ENCODE measurements around the gene EXT2.

EXT2 gene

GRCh38 chr11:44185522-44185921 is 90.0 kb downstream of the EXT2 start:
- DNase-seq (ENCODE audit: low read depth in 1 of 2, low spot score in 1 of 2), result no peak
- H3K4me3 ChIP-seq (replicated peaks; ENCODE audit: insufficient read depth, low read length), result no peak overlapping the region
- TF ChIP-seq SPI1 (IDR thresholded peaks at IDR 0.05; ENCODE audit: borderline replicate concordance, low read depth) (no peak), GABPA (IDR thresholded peaks at IDR 0.05; ENCODE audit: low read depth) (no peak), POLR2AphosphoS5 (IDR thresholded peaks at IDR 0.05; ENCODE audit: low read depth) (no peak)
- TF ChIP-seq, protein P1, sequence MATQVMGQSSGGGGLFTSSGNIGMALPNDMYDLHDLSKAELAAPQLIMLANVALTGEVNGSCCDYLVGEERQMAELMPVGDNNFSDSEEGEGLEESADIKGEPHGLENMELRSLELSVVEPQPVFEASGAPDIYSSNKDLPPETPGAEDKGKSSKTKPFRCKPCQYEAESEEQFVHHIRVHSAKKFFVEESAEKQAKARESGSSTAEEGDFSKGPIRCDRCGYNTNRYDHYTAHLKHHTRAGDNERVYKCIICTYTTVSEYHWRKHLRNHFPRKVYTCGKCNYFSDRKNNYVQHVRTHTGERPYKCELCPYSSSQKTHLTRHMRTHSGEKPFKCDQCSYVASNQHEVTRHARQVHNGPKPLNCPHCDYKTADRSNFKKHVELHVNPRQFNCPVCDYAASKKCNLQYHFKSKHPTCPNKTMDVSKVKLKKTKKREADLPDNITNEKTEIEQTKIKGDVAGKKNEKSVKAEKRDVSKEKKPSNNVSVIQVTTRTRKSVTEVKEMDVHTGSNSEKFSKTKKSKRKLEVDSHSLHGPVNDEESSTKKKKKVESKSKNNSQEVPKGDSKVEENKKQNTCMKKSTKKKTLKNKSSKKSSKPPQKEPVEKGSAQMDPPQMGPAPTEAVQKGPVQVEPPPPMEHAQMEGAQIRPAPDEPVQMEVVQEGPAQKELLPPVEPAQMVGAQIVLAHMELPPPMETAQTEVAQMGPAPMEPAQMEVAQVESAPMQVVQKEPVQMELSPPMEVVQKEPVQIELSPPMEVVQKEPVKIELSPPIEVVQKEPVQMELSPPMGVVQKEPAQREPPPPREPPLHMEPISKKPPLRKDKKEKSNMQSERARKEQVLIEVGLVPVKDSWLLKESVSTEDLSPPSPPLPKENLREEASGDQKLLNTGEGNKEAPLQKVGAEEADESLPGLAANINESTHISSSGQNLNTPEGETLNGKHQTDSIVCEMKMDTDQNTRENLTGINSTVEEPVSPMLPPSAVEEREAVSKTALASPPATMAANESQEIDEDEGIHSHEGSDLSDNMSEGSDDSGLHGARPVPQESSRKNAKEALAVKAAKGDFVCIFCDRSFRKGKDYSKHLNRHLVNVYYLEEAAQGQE (IDR thresholded peaks at IDR 0.05; ENCODE audit: insufficient replicate concordance, low read depth), result no peak
- TF ChIP-seq, protein P2, sequence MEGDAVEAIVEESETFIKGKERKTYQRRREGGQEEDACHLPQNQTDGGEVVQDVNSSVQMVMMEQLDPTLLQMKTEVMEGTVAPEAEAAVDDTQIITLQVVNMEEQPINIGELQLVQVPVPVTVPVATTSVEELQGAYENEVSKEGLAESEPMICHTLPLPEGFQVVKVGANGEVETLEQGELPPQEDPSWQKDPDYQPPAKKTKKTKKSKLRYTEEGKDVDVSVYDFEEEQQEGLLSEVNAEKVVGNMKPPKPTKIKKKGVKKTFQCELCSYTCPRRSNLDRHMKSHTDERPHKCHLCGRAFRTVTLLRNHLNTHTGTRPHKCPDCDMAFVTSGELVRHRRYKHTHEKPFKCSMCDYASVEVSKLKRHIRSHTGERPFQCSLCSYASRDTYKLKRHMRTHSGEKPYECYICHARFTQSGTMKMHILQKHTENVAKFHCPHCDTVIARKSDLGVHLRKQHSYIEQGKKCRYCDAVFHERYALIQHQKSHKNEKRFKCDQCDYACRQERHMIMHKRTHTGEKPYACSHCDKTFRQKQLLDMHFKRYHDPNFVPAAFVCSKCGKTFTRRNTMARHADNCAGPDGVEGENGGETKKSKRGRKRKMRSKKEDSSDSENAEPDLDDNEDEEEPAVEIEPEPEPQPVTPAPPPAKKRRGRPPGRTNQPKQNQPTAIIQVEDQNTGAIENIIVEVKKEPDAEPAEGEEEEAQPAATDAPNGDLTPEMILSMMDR (IDR thresholded peaks at IDR 0.05; ENCODE audit: insufficient read depth, low read length), result no peak
- H3K27ac ChIP-seq (replicated peaks), result no peak overlapping the region
- H3K27me3 ChIP-seq (ENCODE audit: insufficient read depth, poor library complexity, severe bottlenecking), result no peaks in the 10 kb centered on the region

DNA sequence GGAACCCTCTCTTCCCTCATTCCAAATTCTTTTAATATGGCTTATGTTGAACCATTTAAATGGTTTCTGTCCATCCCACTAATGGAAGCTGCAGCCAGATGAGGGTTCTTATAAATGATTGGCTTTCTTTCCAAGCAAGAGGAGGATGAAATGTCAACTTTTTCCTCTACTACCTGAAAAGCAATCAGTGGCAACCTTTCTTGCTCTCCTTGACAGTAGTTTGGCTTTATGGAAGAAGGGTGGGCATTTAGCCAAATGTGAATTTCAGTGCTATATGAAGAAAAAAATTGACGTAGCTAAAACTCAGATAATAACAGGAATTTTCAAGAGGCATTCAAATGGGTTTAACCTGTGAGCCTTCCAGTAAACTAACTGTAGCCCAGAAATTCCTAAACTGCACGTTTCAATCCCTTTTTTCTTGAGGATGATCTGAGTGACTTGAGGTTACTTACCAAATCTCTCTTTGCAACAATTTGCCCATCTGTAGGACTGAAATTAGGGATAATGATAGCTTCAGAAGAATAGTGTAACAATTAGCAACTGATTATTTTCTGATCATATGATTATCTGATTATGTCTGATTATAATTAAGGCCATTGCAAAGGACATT is 90.9 kb downstream of the EXT2 start:
- no peak for TF ChIP-seq POLR2AphosphoS5 (IDR thresholded peaks at IDR 0.05; ENCODE audit: low read depth)
- no peak for TF ChIP-seq SPI1 (IDR thresholded peaks at IDR 0.05; ENCODE audit: borderline replicate concordance, low read depth)
- TF ChIP-seq GABPA (IDR thresholded peaks at IDR 0.05; ENCODE audit: low read depth), result no peak
- TF ChIP-seq, protein P2 (IDR thresholded peaks at IDR 0.05; ENCODE audit: insufficient read depth, low read length), result no peak
- Histone ChIP-seq H3K27ac (replicated peaks) (no peak overlapping the region), H3K27me3 (ENCODE audit: insufficient read depth, poor library complexity, severe bottlenecking) (no peaks in the 10 kb centered on the region), H3K4me3 (replicated peaks; ENCODE audit: insufficient read depth, low read length) (no peak overlapping the region)
- no peak for DNase-seq (ENCODE audit: low read depth in 1 of 2, low spot score in 1 of 2)

GRCh38 chr11:44188643-44189042 is 93.2 kb downstream of the EXT2 start:
- Histone ChIP-seq H3K4me3 (replicated peaks; ENCODE audit: insufficient read depth, low read length) (no peak overlapping the region), H3K27ac (replicated peaks) (no peak overlapping the region), H3K27me3 (ENCODE audit: insufficient read depth, poor library complexity, severe bottlenecking) (no peaks in the 10 kb centered on the region)
- no peak for DNase-seq (ENCODE audit: low read depth in 1 of 2, low spot score in 1 of 2)
- TF ChIP-seq GABPA (IDR thresholded peaks at IDR 0.05; ENCODE audit: low read depth), result no peak
- TF ChIP-seq POLR2AphosphoS5 (IDR thresholded peaks at IDR 0.05; ENCODE audit: low read depth), result no peak
- TF ChIP-seq, protein P2 (IDR thresholded peaks at IDR 0.05; ENCODE audit: insufficient read depth, low read length), result no peak

GRCh38 chr11:44189986-44190882 is 94.8 kb downstream of the EXT2 start:
- Histone ChIP-seq H3K27me3 (ENCODE audit: insufficient read depth, poor library complexity, severe bottlenecking) (no peaks in the 10 kb centered on the region), H3K27ac (replicated peaks) (no peak overlapping the region), H3K4me3 (replicated peaks; ENCODE audit: insufficient read depth, low read length) (no peak overlapping the region)
- TF ChIP-seq POLR2AphosphoS5 (IDR thresholded peaks at IDR 0.05; ENCODE audit: low read depth), result no peak
- TF ChIP-seq, protein P2 (IDR thresholded peaks at IDR 0.05; ENCODE audit: insufficient read depth, low read length), result no peak
- peak in 1 of 2 experiments; percentile 8 for DNase-seq (ENCODE audit: low read depth in 1 of 2, low spot score in 1 of 2)

Measured in HL-60 (cell line).